GM23338 (cell line): Measurements from ENCODE around the gene SELENOO. TPM values are rescaled to one million over a fixed set of nuclear protein-coding genes. Genes with fewer than 3 reads are reported as not detected.

Experiments used
- ATAC-seq: fragments of 200-7000 bp; cut with Tn5 transposase; 3 replicates; pipeline ENCODE4 v1.9.1; 2020
- DNase-seq: peaks from one replicate; pipeline ENCODE4 v3.0.0-alpha.2; 2015; ENCODE audit warnings: low spot score
- H2AFZ ChIP-seq: fragments of 200-600 bp; sonication (generic); 2 replicates; pipeline ENCODE4 v1.8.0; 2016; ENCODE audit warnings: antibody characterized with exemption, mild to moderate bottlenecking, moderate library complexity
- H3F3A ChIP-seq: fragments of 200-600 bp; sonication (generic); replicated peaks from 2 replicates; pipeline ENCODE4 v1.8.0; 2017; ENCODE audit warnings: antibody characterized with exemption, mixed run types, low read depth
- H3K27ac ChIP-seq: fragments of 200-600 bp; sonication (generic); 2 replicates; pipeline ENCODE4 v1.6.1; 2016; ENCODE audit warnings: low read depth
- H3K27me3 ChIP-seq: fragments of 200-600 bp; sonication (generic); 2 replicates; pipeline ENCODE4 v1.8.0; 2016; ENCODE audit warnings: mild to moderate bottlenecking, mixed run types, moderate library complexity; ENCODE audit not compliant: insufficient read depth
- H3K36me3 ChIP-seq: fragments of 200-600 bp; sonication (generic); 2 replicates; pipeline ENCODE4 v1.8.0; 2016; ENCODE audit warnings: mild to moderate bottlenecking; ENCODE audit not compliant: insufficient read depth
- H3K4me1 ChIP-seq: fragments of 200-600 bp; sonication (generic); 2 replicates; pipeline ENCODE4 v1.8.0; 2016; ENCODE audit warnings: mild to moderate bottlenecking, moderate library complexity; ENCODE audit not compliant: insufficient read depth
- H3K4me2 ChIP-seq: fragments of 200-600 bp; sonication (generic); 2 replicates; pipeline ENCODE4 v1.7.1; 2017; ENCODE audit warnings: mixed run types
- H3K4me3 ChIP-seq: fragments of 200-600 bp; sonication (generic); 2 replicates; pipeline ENCODE4 v1.6.1; 2016; ENCODE audit warnings: mixed run types
- H3K79me2 ChIP-seq: fragments of 200-600 bp; sonication (generic); replicated peaks from 2 replicates; pipeline ENCODE4 v1.8.0; 2017; ENCODE audit warnings: mild to moderate bottlenecking; ENCODE audit not compliant: insufficient read depth
- H3K9me2 ChIP-seq: fragments of 200-600 bp; sonication (generic); 2 replicates; pipeline ENCODE4 v1.8.0; 2017; ENCODE audit not compliant: insufficient read depth
- H4K20me1 ChIP-seq: fragments of 200-600 bp; sonication (generic); replicated peaks from 2 replicates; pipeline ENCODE4 v1.8.0; 2017; ENCODE audit warnings: mild to moderate bottlenecking; ENCODE audit not compliant: insufficient read depth
- H3K27ac Mint-ChIP-seq: 2 replicates; pipeline ENCODE4 v1.8.0; 2020; ENCODE audit warnings: inconsistent platforms, mild to moderate bottlenecking, moderate library complexity, mixed read lengths
- H3K27me3 Mint-ChIP-seq: 3 replicates; pipeline ENCODE4 v1.8.0; 2022; ENCODE audit warnings: low read depth, mild to moderate bottlenecking, moderate library complexity, mixed read lengths, inconsistent platforms; ENCODE audit not compliant: insufficient read depth, poor library complexity
- H3K36me3 Mint-ChIP-seq: 3 replicates; pipeline ENCODE4 v1.8.0; 2021; ENCODE audit warnings: low read depth, mild to moderate bottlenecking, inconsistent platforms, moderate library complexity, mixed read lengths
- H3K4me1 Mint-ChIP-seq: 3 replicates; pipeline ENCODE4 v1.8.0; 2020; ENCODE audit warnings: mild to moderate bottlenecking, inconsistent platforms, mixed read lengths
- H3K4me3 Mint-ChIP-seq: 3 replicates; pipeline ENCODE4 v1.8.0; 2021; ENCODE audit warnings: moderate library complexity, mild to moderate bottlenecking, inconsistent platforms, mixed read lengths
- H3K9me3 Mint-ChIP-seq: 3 replicates; pipeline ENCODE4 v1.8.0; 2020; ENCODE audit warnings: moderate library complexity, mild to moderate bottlenecking, inconsistent platforms, mixed read lengths
- CREB1 ChIP-seq: fragments of 250-450 bp; sonication (Bioruptor Pico); IDR thresholded peaks from 2 replicates; pipeline ENCODE4 v1.5.0; 2020; ENCODE audit warnings: low read depth, mild to moderate bottlenecking, moderate library complexity
- CTCF ChIP-seq, 2 experiments: fragments of 200-600 bp in 1 of 2; sonication (generic) in 1 of 2; conservative IDR thresholded peaks; 2 replicates each; pipeline versions ENCODE4 v1.5.1 to v1.6.1; 2016 to 2017; ENCODE audit warnings: antibody characterized with exemption in 2 of 2, low read depth in 2 of 2, mild to moderate bottlenecking in 2 of 2, moderate library complexity in 1 of 2
- EZH2 ChIP-seq: fragments of 200-600 bp; sonication (generic); IDR thresholded peaks from one replicate; pipeline ENCODE4 v1.8.0; 2017; ENCODE audit warnings: antibody characterized with exemption, mild to moderate bottlenecking, low read depth; ENCODE audit not compliant: unreplicated experiment
- EZH2phosphoT487 ChIP-seq: fragments of 200-600 bp; sonication (generic); IDR thresholded peaks from one replicate; pipeline ENCODE4 v1.8.1; 2018; ENCODE audit warnings: antibody characterized with exemption; ENCODE audit not compliant: unreplicated experiment
- JUNB ChIP-seq: IDR thresholded peaks from one replicate; pipeline ENCODE4 v1.6.1; 2016; ENCODE audit warnings: antibody characterized with exemption; ENCODE audit not compliant: unreplicated experiment
- NANOG ChIP-seq: IDR thresholded peaks from 2 replicates; pipeline ENCODE4 v1.6.1; 2016; ENCODE audit warnings: antibody characterized with exemption, borderline replicate concordance
- POLR2AphosphoS5 ChIP-seq: IDR thresholded peaks from 2 replicates; pipeline ENCODE4 v1.6.1; 2016; ENCODE audit warnings: antibody characterized with exemption, low read depth
- STAT1 ChIP-seq: IDR thresholded peaks from one replicate; pipeline ENCODE4 v1.6.1; 2016; ENCODE audit warnings: antibody characterized with exemption; ENCODE audit not compliant: unreplicated experiment
- ZNF114 ChIP-seq: fragments of 250-450 bp; sonication (Bioruptor Pico); IDR thresholded peaks from 2 replicates; pipeline ENCODE4 v1.5.0; 2020; ENCODE audit warnings: mild to moderate bottlenecking, moderate library complexity
- ZNF331 ChIP-seq: fragments of 250-450 bp; sonication (Bioruptor Pico); IDR thresholded peaks from 2 replicates; pipeline ENCODE4 v1.5.0; 2020; ENCODE audit warnings: low read depth, mild to moderate bottlenecking, moderate library complexity
- ZNF462 ChIP-seq: fragments of 250-450 bp; sonication (Bioruptor Pico); IDR thresholded peaks from 2 replicates; pipeline ENCODE4 v1.5.0; 2020; ENCODE audit warnings: mild to moderate bottlenecking, moderate library complexity
- polyA plus RNA-seq: library from polyadenylated mRNA; unstranded; fragments of >200 nt; fragmentation: Nextera tagmentation; extraction: Ambion mirVana; gene quantifications from 2 replicates; pipeline ENCODE4 v1.2.1, GENCODE V29; 2016
- total RNA-seq: library from RNA; depleted of rRNA; stranded (reverse); fragments of >200 nt; shearing (Covaris generic); gene quantifications from 2 replicates; pipeline ENCODE4 v1.2.3, GENCODE V29; 2014
- TF ChIP-seq, protein P1 (sequence below): IDR thresholded peaks from 2 replicates; pipeline ENCODE4 v1.6.1; 2016; ENCODE audit warnings: antibody characterized with exemption
- TF ChIP-seq, protein P2 (sequence below): IDR thresholded peaks from one replicate; pipeline ENCODE4 v1.6.1; 2018; ENCODE audit warnings: antibody characterized with exemption; ENCODE audit not compliant: unreplicated experiment

Gene SELENOO
- total and polyA plus RNA-seq, 2 experiments from 2014 or later: 6.8 to 21.3 TPM

GRCh38 chr22:50193621-50194020, 7.2 kb upstream of the SELENOO start:
- peaks cover 4% of the 10 kb centered on the region; the same call in 1 of the 3 replicates for H3K36me3 Mint-ChIP-seq
- Histone ChIP-seq H2AFZ (no peak overlapping the region), H3F3A (0 out of 2 replicates have a peak, but pooled peaks cover 2% of the 10 kb centered on the region), H3K4me1 (peaks cover 4% of the 10 kb centered on the region; the same call in 1 of the 2 replicates), H3K9me2 (no peaks in the 10 kb centered on the region), H3K4me2 (no peak overlapping the region), H3K36me3 (no peaks in the 10 kb centered on the region), H3K79me2 (peaks cover 22% of the 10 kb centered on the region), H4K20me1 (peaks cover 14% of the 10 kb centered on the region; the same call in 1 of the 2 replicates), H3K4me3 (no peak overlapping the region), H3K27ac (no peak overlapping the region), H3K27me3 (no peaks in the 10 kb centered on the region)
- TF ChIP-seq, protein P1, sequence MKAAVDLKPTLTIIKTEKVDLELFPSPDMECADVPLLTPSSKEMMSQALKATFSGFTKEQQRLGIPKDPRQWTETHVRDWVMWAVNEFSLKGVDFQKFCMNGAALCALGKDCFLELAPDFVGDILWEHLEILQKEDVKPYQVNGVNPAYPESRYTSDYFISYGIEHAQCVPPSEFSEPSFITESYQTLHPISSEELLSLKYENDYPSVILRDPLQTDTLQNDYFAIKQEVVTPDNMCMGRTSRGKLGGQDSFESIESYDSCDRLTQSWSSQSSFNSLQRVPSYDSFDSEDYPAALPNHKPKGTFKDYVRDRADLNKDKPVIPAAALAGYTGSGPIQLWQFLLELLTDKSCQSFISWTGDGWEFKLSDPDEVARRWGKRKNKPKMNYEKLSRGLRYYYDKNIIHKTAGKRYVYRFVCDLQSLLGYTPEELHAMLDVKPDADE: no peak
- TF ChIP-seq ZNF462 (CRISPR knock-in tag) (no peak), EZH2phosphoT487 (no peak), STAT1 (no peak), JUNB (no peak), ZNF114 (CRISPR knock-in tag) (no peak), CTCF (conservative IDR thresholded peaks at IDR 0.05; ENCODE audit: low read depth in 2 of 2) (no peak), NANOG (no peak), POLR2AphosphoS5 (no peak), ZNF331 (no peak), EZH2 (no peak), CREB1 (no peak)
- TF ChIP-seq, protein P2, sequence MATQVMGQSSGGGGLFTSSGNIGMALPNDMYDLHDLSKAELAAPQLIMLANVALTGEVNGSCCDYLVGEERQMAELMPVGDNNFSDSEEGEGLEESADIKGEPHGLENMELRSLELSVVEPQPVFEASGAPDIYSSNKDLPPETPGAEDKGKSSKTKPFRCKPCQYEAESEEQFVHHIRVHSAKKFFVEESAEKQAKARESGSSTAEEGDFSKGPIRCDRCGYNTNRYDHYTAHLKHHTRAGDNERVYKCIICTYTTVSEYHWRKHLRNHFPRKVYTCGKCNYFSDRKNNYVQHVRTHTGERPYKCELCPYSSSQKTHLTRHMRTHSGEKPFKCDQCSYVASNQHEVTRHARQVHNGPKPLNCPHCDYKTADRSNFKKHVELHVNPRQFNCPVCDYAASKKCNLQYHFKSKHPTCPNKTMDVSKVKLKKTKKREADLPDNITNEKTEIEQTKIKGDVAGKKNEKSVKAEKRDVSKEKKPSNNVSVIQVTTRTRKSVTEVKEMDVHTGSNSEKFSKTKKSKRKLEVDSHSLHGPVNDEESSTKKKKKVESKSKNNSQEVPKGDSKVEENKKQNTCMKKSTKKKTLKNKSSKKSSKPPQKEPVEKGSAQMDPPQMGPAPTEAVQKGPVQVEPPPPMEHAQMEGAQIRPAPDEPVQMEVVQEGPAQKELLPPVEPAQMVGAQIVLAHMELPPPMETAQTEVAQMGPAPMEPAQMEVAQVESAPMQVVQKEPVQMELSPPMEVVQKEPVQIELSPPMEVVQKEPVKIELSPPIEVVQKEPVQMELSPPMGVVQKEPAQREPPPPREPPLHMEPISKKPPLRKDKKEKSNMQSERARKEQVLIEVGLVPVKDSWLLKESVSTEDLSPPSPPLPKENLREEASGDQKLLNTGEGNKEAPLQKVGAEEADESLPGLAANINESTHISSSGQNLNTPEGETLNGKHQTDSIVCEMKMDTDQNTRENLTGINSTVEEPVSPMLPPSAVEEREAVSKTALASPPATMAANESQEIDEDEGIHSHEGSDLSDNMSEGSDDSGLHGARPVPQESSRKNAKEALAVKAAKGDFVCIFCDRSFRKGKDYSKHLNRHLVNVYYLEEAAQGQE: no peak
- peaks cover 10% of the 10 kb centered on the region for H3K27me3 Mint-ChIP-seq
- no peak overlapping the region for H3K4me3 Mint-ChIP-seq
- DNase-seq (no peak), ATAC-seq (no peak)
- no peak overlapping the region for H3K27ac Mint-ChIP-seq
- no peaks in the 10 kb centered on the region for H3K9me3 Mint-ChIP-seq
- peaks cover 10% of the 10 kb centered on the region for H3K4me1 Mint-ChIP-seq
